Spleen (tissue), 11 donors: ENCODE results near the gene CKM. TPM values are rescaled to one million over a fixed set of nuclear protein-coding genes. Genes with fewer than 3 reads are reported as not detected.
A peak's percentile ranks its signal among the peaks of the same experiment; 100 is the strongest.
"Not testable (repeated sequence)": the region's sequence is repeated elsewhere in the genome, so short reads cannot be mapped to it uniquely, and the experiment has no call there.

Source experiments
- DNase-seq: peaks from one replicate; pipeline ENCODE4 v3.0.0-alpha.2; 2020
- H3K27ac ChIP-seq, 8 donors: fragments of 200-600 bp; sonication (generic) in 7 of 8; 1 replicate in 4 of 8; 2 replicates in 4 of 8; pipeline versions ENCODE4 v1.5.0 to v1.8.0; 2016 to 2021; ENCODE audit warnings: inconsistent platforms in 4 of 8, mild to moderate bottlenecking in 4 of 8, moderate library complexity in 1 of 8
- H3K27me3 ChIP-seq, 7 donors: fragments of 200-600 bp; sonication (generic) in 6 of 7; replicated peaks in 1 of 7; 1 replicate in 4 of 7; 2 replicates in 3 of 7; pipeline versions ENCODE4 v1.5.0 to v1.8.0; 2016 to 2021; ENCODE audit warnings: inconsistent platforms in 3 of 7, mild to moderate bottlenecking in 1 of 7
- H3K36me3 ChIP-seq, 6 donors: fragments of 200-600 bp; sonication (generic) in 5 of 6; 1 replicate in 4 of 6; 2 replicates in 2 of 6; pipeline versions ENCODE4 v1.5.0 to v1.8.0; 2016 to 2021; ENCODE audit warnings: inconsistent platforms in 2 of 6
- H3K4me1 ChIP-seq, 6 donors: fragments of 200-600 bp; sonication (generic) in 5 of 6; 1 replicate in 3 of 6; 2 replicates in 3 of 6; pipeline versions ENCODE4 v1.5.0 to v1.8.0; 2016 to 2021; ENCODE audit warnings: inconsistent platforms in 3 of 6
- H3K4me3 ChIP-seq, 8 donors: fragments of 200-600 bp; sonication (generic) in 7 of 8; 1 replicate in 4 of 8; 2 replicates in 4 of 8; pipeline versions ENCODE4 v1.5.0 to v1.8.0; 2016 to 2021; ENCODE audit warnings: inconsistent platforms in 4 of 8, mild to moderate bottlenecking in 4 of 8, moderate library complexity in 2 of 8
- H3K9me3 ChIP-seq, 8 donors: fragments of 200-600 bp; sonication (generic) in 7 of 8; 1 replicate in 4 of 8; 2 replicates in 4 of 8; pipeline versions ENCODE4 v1.5.0 to v1.8.0; 2016 to 2021; ENCODE audit warnings: inconsistent platforms in 4 of 8
- CTCF ChIP-seq, 11 experiments: fragments of 200-600 bp in 7 of 11; fragments of 450-650 bp in 4 of 11; sonication (generic) in 4 of 11; IDR thresholded peaks in 8 of 11; conservative IDR thresholded peaks in 3 of 11; 1 replicate in 7 of 11; 2 replicates in 4 of 11; pipeline versions ENCODE4 v1.4.0 to v1.8.0; 2016 to 2021; ENCODE audit warnings: antibody characterized with exemption in 11 of 11, inconsistent platforms in 4 of 11, mild to moderate bottlenecking in 1 of 11
- POLR2A ChIP-seq, 3 donors: fragments of 450-650 bp; IDR thresholded peaks; one replicate each; pipeline ENCODE4 v1.5.1; 2017; ENCODE audit warnings: antibody characterized with exemption in 3 of 3, mild to moderate bottlenecking in 1 of 3
- POLR2AphosphoS5 ChIP-seq, 3 donors: sonication (generic); formaldehyde crosslinking; IDR thresholded peaks; one replicate each; pipeline ENCODE4 v1.5.1; 2017; ENCODE audit warnings: antibody characterized with exemption in 3 of 3
- WGBS, 5 donors: extraction: QIAGEN DNeasy Blood & Tissue Kit in 3 of 5; methylation state at CpG; one replicate each; pipeline versions ENCODE4 v1.1.5 to v1.1.7; 2013 to 2018; 5-methylcytosine and 5-hydroxymethylcytosine counted together
- intact Hi-C: fragments of 100-400 bp; cut with DNase I; formaldehyde crosslinking; loops from one replicate; pipeline ENCODE4 v1.15.0; 2023; ENCODE audit warnings: low total_unique reads
- polyA plus RNA-seq, 3 donors: library from polyadenylated mRNA; stranded (reverse); fragments of 200-250 nt; gene quantifications; one replicate each; pipeline ENCODE4 v1.2.1, GENCODE V29; 2013
- total RNA-seq, 7 donors: library from RNA; depleted of rRNA in 3 of 7; stranded (reverse); fragments of >200 nt in 3 of 7; fragmentation: NEBNext Ultra II Directional in 4 of 7; extraction: Animal tissue kit (Norgen Biotek cat#: 25700) in 4 of 7; gene quantifications; one replicate each; pipeline versions ENCODE4 v1.1.0 to v1.2.1, GENCODE V29; 2016 to 2021
- donor health status: healthy with polysubstance abuse.
- donor health status: DM: no; HTN: no; CAD: no; lungs with moderate emphysema.
- donor health status: DM: no; HTN: no; CAD: no.
- donor health status: Bipolar disorder and iron deficiency.
- donor health status: healthy.
- donor health status: DM: no; HTN: no; CAD: no.
- donor health status: DM: yes; HTN: yes; CAD: no.

The CKM gene
- total and polyA plus RNA-seq, 10 donors, result 0.29 to 4.4 (median 0.62) TPM; not detected in 6

GRCh38 chr19:45340899-45341453, 18.3 kb upstream of the CKM start:
- no peak for DNase-seq
- Histone ChIP-seq H3K4me3 (peak overlapping the region in 5 of 8 donors; percentile 17 to 63 (median 24)), H3K4me1 (peaks cover 0 to 18% (median 10%) of the 10 kb centered on the region in 6 donors), H3K9me3 (no peaks in the 10 kb centered on the region), H3K27ac (no peak overlapping the region), H3K27me3 (peaks cover 0 to 83% (median 26%) of the 10 kb centered on the region in 7 donors), H3K36me3 (no peaks in the 10 kb centered on the region)
- WGBS, 5 donors, result 16 to 24% (median 21%) methylated on average over 13 to 25 of the region's 25 CpGs
- intact Hi-C loops, result no loop called here
- TF ChIP-seq POLR2A (IDR thresholded peaks at IDR 0.05) (no peak), CTCF (IDR thresholded peaks at IDR 0.05 in 8 of 11, conservative IDR thresholded peaks at IDR 0.05 in 3 of 11) (no peak), POLR2AphosphoS5 (IDR thresholded peaks at IDR 0.05) (no peak)

- Histone ChIP-seq H3K27ac (no peak within 1 kb of the TSS), H3K36me3 (no peaks in the 10 kb centered on the region), H3K4me1 (peaks cover 0 to 18% (median 10%) of the 10 kb centered on the region in 6 donors), H3K9me3 (no peaks in the 10 kb centered on the region), H3K27me3 (peaks cover 0 to 77% (median 26%) of the 10 kb centered on the region in 7 donors), H3K4me3 (peak within 1 kb of the TSS in 5 of 8 donors; percentile 17 to 63 (median 24))
- 12 to 50% (median 15%) methylated on average over 11 to 50 of the region's 50 CpGs for WGBS, 5 donors
- no peak for TF ChIP-seq POLR2AphosphoS5 (IDR thresholded peaks at IDR 0.05)
- TF ChIP-seq CTCF (IDR thresholded peaks at IDR 0.05 in 8 of 11, conservative IDR thresholded peaks at IDR 0.05 in 3 of 11), result no peak
- no peak for TF ChIP-seq POLR2A (IDR thresholded peaks at IDR 0.05)
- intact Hi-C loops, result no loop called here
- peak; percentile 68 for DNase-seq
Measured at GRCh38 chr19:45340232-45340898, 17.7 kb upstream of the CKM start, which contains the start of gene KLC3. TSS of gene KLC3 (plus strand) at chr19:45340750. CDS start at chr19:45345542, 4,792 bp downstream.

- 84 to 91% (median 88%) methylated on average over 6 of the region's 6 CpGs for WGBS, 5 donors
- intact Hi-C loops, result no loop called here
- Histone ChIP-seq H3K9me3 (no peaks in the 10 kb centered on the region), H3K36me3 (no peaks in the 10 kb centered on the region), H3K27ac (no peak overlapping the region), H3K4me1 (peaks cover 0 to 18% (median 10%) of the 10 kb centered on the region in 6 donors), H3K27me3 (peaks cover 0 to 70% (median 26%) of the 10 kb centered on the region in 7 donors), H3K4me3 (no peak overlapping the region)
- DNase-seq, result no peak
- TF ChIP-seq CTCF (IDR thresholded peaks at IDR 0.05 in 8 of 11, conservative IDR thresholded peaks at IDR 0.05 in 3 of 11) (no peak), POLR2AphosphoS5 (IDR thresholded peaks at IDR 0.05) (no peak), POLR2A (IDR thresholded peaks at IDR 0.05) (no peak)
Measured at GRCh38 chr19:45339629-45340028, 17.0 kb upstream of the CKM start.

GRCh38 chr19:45336696-45337251, 14.1 kb upstream of the CKM start:
- intact Hi-C loops, result no loop called here
- no peak for DNase-seq
- peaks cover 0 to 50% (median 26%) of the 10 kb centered on the region in 7 donors for H3K27me3 ChIP-seq

GRCh38 chr19:45334881-45335280, 12.2 kb upstream of the CKM start:
- intact Hi-C loops, DNase-seq, H3K36me3 ChIP-seq, H3K9me3 ChIP-seq, H3K27ac ChIP-seq, H3K4me1 ChIP-seq, H3K4me3 ChIP-seq: not testable (repeated sequence)
- WGBS, 5 donors, result 85 to 93% (median 88%) methylated on average over 4 of the region's 4 CpGs
- H3K27me3 ChIP-seq, result peaks cover 0 to 31% (median 11%) of the 10 kb centered on the region in 7 donors

More at GRCh38 chr19:45336696-45337251, 14.1 kb upstream of the CKM start:
- H3K27ac ChIP-seq, result no peak overlapping the region
- H3K4me3 ChIP-seq, result no peak overlapping the region
- H3K9me3 ChIP-seq, result no peaks in the 10 kb centered on the region
- H3K4me1 ChIP-seq, result peaks cover 0 to 18% (median 10%) of the 10 kb centered on the region in 6 donors
- H3K36me3 ChIP-seq, result no peaks in the 10 kb centered on the region
- TF ChIP-seq POLR2AphosphoS5 (IDR thresholded peaks at IDR 0.05) (no peak), POLR2A (IDR thresholded peaks at IDR 0.05) (no peak), CTCF (IDR thresholded peaks at IDR 0.05 in 8 of 11, conservative IDR thresholded peaks at IDR 0.05 in 3 of 11) (no peak)
- 75 to 77% (median 77%) methylated on average over 11 of the region's 11 CpGs for WGBS, 5 donors
